Muscle layer of colon (tissue), 2 donors: ENCODE results near the gene TPPP2.
"Not testable (repeated sequence)": the region's sequence is repeated elsewhere in the genome, so short reads cannot be mapped to it uniquely, and the experiment has no call there.

ENCODE experiments used
- H3K27ac ChIP-seq: one replicate; pipeline ENCODE4 v1.7.0; 2013; ENCODE audit warnings: low read depth, mild to moderate bottlenecking, low read length, moderate library complexity
- H3K27me3 ChIP-seq, 2 donors: one replicate each; pipeline ENCODE4 v1.7.0; 2013; ENCODE audit warnings: low read length in 2 of 2, mild to moderate bottlenecking in 2 of 2; ENCODE audit not compliant: insufficient read depth in 2 of 2, control insufficient read depth in 1 of 2
- H3K36me3 ChIP-seq: one replicate; pipeline ENCODE4 v1.7.0; 2013; ENCODE audit warnings: mild to moderate bottlenecking, low read length; ENCODE audit not compliant: insufficient read depth
- H3K4me1 ChIP-seq: one replicate; pipeline ENCODE4 v1.7.0; 2013; ENCODE audit warnings: mild to moderate bottlenecking, low read length; ENCODE audit not compliant: insufficient read depth
- H3K4me3 ChIP-seq, 2 donors: one replicate each; pipeline ENCODE4 v1.7.0; 2013; ENCODE audit warnings: low read length in 2 of 2, low read depth in 1 of 2, mild to moderate bottlenecking in 1 of 2, moderate library complexity in 1 of 2
- H3K9ac ChIP-seq: one replicate; pipeline ENCODE4 v1.7.0; 2013; ENCODE audit warnings: low read length
- H3K9me3 ChIP-seq: one replicate; pipeline ENCODE4 v1.7.0; 2013; ENCODE audit warnings: mild to moderate bottlenecking, low read length
- donor health status: abdominal sarcoma.
- donor health status: Adenocarcinoma of cecum.

TPPP2 gene

GRCh38 chr14:21040941-21041340 is 10.9 kb downstream of the TPPP2 start:
- H3K27ac ChIP-seq, H3K27me3 ChIP-seq, H3K9ac ChIP-seq, H3K36me3 ChIP-seq, H3K4me3 ChIP-seq, H3K9me3 ChIP-seq: not testable (repeated sequence)
- peaks cover 32% of the 10 kb centered on the region for H3K4me1 ChIP-seq

GRCh38 chr14:21041676-21042433 is 11.8 kb downstream of the TPPP2 start, which contains the start of gene RNASE7:
RNASE7 (plus strand) TSS chr14:21042362; CDS start chr14:21042993, 631 bp downstream.
- H3K4me3 ChIP-seq = no peak within 1 kb of the TSS
- H3K27me3 ChIP-seq = no peaks in the 10 kb centered on the region
- no peaks in the 10 kb centered on the region for H3K9me3 ChIP-seq
- H3K4me1 ChIP-seq = peaks cover 32% of the 10 kb centered on the region
- no peak within 1 kb of the TSS for H3K9ac ChIP-seq
- H3K36me3 ChIP-seq = no peaks in the 10 kb centered on the region
- no peak within 1 kb of the TSS for H3K27ac ChIP-seq

DNA sequence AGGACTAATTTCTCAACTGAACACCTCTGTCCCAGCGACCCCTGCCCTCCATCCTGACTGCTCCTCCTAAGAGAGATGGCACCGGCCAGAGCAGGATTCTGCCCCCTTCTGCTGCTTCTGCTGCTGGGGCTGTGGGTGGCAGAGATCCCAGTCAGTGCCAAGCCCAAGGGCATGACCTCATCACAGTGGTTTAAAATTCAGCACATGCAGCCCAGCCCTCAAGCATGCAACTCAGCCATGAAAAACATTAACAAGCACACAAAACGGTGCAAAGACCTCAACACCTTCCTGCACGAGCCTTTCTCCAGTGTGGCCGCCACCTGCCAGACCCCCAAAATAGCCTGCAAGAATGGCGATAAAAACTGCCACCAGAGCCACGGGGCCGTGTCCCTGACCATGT is 12.9 kb downstream of the TPPP2 start:
- Histone ChIP-seq H3K27ac (no peak overlapping the region), H3K4me1 (peaks cover 30% of the 10 kb centered on the region), H3K4me3 (no peak overlapping the region), H3K9me3 (no peaks in the 10 kb centered on the region), H3K9ac (no peak overlapping the region), H3K27me3 (no peaks in the 10 kb centered on the region), H3K36me3 (no peaks in the 10 kb centered on the region)

DNA sequence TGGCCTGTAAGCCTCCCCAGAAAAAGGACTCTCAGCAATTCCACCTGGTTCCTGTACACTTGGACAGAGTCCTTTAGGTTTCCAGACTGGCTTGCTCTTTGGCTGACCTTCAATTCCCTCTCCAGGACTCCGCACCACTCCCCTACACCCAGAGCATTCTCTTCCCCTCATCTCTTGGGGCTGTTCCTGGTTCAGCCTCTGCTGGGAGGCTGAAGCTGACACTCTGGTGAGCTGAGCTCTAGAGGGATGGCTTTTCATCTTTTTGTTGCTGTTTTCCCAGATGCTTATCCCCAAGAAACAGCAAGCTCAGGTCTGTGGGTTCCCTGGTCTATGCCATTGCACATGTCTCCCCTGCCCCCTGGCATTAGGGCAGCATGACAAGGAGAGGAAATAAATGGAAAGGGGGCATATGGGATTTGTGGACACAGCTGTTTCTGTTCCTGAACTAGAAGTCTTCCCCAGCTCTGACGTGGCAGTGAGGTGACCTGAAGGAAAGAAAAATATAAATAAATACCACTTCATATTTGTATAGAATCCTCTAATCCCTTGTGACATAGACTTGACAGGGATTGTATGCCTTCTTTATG is 13.5 kb downstream of the TPPP2 start:
- no peaks in the 10 kb centered on the region for H3K36me3 ChIP-seq
- H3K27me3 ChIP-seq = no peaks in the 10 kb centered on the region
- H3K9ac ChIP-seq = no peak overlapping the region
- H3K4me3 ChIP-seq = no peak overlapping the region
- H3K9me3 ChIP-seq = no peaks in the 10 kb centered on the region
- peaks cover 25% of the 10 kb centered on the region for H3K4me1 ChIP-seq
- H3K27ac ChIP-seq = no peak overlapping the region

DNA sequence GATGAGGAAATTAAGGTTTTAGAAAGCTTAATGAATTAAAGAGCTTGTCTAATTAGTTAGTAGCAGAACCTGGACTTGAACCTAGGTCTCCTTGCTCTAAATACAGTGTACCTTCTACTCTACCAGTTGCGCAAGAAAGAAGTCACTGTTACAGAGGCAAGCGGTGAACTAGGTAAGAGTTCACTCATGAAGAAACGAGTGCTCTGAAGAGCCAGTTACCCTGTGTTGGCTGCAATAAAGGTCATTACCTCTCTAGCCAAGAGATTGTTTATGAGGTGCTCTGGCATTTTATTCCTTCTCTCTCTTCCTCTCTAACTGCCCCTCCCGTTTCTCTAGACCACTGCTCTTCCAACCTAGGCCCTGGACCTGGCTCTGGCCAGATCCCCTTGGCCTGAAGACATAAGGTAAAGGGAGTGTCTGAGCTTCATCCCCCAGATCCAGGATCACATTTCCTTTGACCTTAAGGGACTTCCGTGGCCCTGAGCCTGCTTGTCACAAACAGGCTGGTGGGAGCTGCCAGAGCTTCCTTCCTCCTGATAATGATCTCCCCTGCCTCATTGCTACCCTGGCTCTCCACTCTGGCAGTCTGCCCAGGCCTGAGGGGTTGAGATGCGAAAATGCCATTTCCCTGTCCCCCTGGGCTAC is 14.1 kb downstream of the TPPP2 start:
- Histone ChIP-seq H3K4me3 (no peak overlapping the region), H3K9me3 (no peaks in the 10 kb centered on the region), H3K36me3 (no peaks in the 10 kb centered on the region), H3K9ac (no peak overlapping the region), H3K27me3 (no peaks in the 10 kb centered on the region), H3K4me1 (peaks cover 19% of the 10 kb centered on the region), H3K27ac (no peak overlapping the region)

- H3K4me1 ChIP-seq = peaks cover 4% of the 10 kb centered on the region
- H3K4me3 ChIP-seq = no peak overlapping the region
- no peaks in the 10 kb centered on the region for H3K27me3 ChIP-seq
- H3K9me3 ChIP-seq = no peaks in the 10 kb centered on the region
- H3K36me3 ChIP-seq = no peaks in the 10 kb centered on the region
- H3K9ac ChIP-seq = no peak overlapping the region
- H3K27ac ChIP-seq = no peak overlapping the region
These were observed 17.4 kb downstream of the TPPP2 start for GRCh38 chr14:21047378-21047781.

DNA sequence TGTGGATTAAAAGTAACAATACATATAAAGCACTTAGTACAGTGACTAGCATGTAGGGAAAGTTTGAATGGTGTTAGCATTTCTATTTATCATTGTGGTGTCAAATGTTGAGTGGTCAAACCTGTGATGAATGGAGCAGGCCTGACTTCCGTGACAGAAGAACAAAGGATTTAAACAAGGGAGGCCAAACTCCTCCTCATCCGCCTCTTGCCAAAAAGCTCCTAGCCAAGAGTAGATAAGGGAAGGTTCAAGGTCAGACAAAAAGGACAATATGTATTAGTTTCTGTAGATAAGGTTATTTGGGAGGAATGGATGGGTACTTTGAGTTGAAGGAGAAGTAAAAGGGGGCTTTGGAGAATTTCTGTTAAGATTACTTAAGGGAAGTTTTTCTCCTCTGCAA is 18.6 kb downstream of the TPPP2 start:
- Histone ChIP-seq H3K9ac (no peak overlapping the region), H3K4me3 (no peak overlapping the region), H3K27ac (no peak overlapping the region), H3K27me3 (no peaks in the 10 kb centered on the region), H3K4me1 (peaks cover 4% of the 10 kb centered on the region), H3K9me3 (no peaks in the 10 kb centered on the region), H3K36me3 (no peaks in the 10 kb centered on the region)

DNA sequence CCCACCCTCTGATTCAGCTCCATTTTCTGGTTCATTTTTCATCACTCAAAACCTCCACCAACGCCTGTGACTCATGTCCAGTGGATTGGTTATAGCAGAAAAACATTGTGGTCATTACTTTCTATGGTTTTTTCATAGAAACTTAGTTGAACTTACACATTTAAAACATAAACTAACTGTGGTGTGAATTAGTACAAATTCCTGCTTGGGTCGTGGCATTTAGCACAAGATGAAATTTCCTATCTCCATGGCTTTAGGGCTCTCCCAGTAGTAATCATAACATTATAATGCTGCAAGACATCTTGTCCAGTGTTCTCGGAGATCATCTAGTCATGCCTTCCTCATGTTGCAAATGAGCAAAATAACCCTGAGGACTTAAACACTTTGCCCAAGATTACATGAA is 19.3 kb downstream of the TPPP2 start:
- Histone ChIP-seq H3K27me3 (no peaks in the 10 kb centered on the region), H3K9me3 (no peaks in the 10 kb centered on the region), H3K4me3 (no peak overlapping the region), H3K36me3 (no peaks in the 10 kb centered on the region), H3K27ac (no peak overlapping the region), H3K4me1 (peaks cover 1% of the 10 kb centered on the region), H3K9ac (no peak overlapping the region)

DNA sequence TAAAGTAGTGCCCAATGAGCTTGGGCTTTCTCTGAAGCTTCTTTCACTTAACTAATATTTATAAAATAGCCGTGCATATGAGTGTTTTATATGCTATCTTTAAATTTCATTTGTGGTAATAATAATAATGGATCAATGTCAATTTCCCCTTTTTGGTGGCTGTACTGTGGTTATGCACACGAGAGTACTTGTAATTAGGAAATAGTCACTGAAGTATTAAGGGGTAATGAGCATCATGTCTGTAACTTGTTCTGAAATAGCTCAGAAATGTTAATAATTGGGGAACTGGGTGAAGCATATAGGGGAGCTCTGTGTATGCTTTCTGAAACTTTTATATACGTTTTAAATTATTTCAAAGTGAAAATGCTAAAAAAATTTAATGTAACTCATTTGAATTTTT is 20.6 kb downstream of the TPPP2 start:
- no peaks in the 10 kb centered on the region for H3K36me3 ChIP-seq
- H3K9ac ChIP-seq = no peak overlapping the region
- H3K27me3 ChIP-seq = no peaks in the 10 kb centered on the region
- H3K4me1 ChIP-seq = no peaks in the 10 kb centered on the region
- H3K27ac ChIP-seq = no peak overlapping the region
- no peaks in the 10 kb centered on the region for H3K9me3 ChIP-seq
- H3K4me3 ChIP-seq = no peak overlapping the region

GRCh38 chr14:21053184-21054122 is 23.4 kb downstream of the TPPP2 start:
- no peaks in the 10 kb centered on the region for H3K4me1 ChIP-seq

More at GRCh38 chr14:21053184-21054122, 23.4 kb downstream of the TPPP2 start:
- Histone ChIP-seq H3K36me3 (no peaks in the 10 kb centered on the region), H3K9ac (no peak overlapping the region), H3K27ac (no peak overlapping the region), H3K4me3 (no peak overlapping the region), H3K9me3 (no peaks in the 10 kb centered on the region), H3K27me3 (no peaks in the 10 kb centered on the region)
